Heart right ventricle (tissue), 16 donors: ENCODE measurements around the gene MTHFD1L. TPM values are rescaled to one million over a fixed set of nuclear protein-coding genes. Genes with fewer than 3 reads are reported as not detected.

ENCODE experiments used
- ATAC-seq, 8 donors: fragments of 200-7000 bp; cut with Tn5 transposase; one replicate each; pipeline ENCODE4 v1.9.1; 2020; ENCODE audit warnings: mild to moderate bottlenecking in 8 of 8, moderate library complexity in 8 of 8, moderate number of reproducible peaks in 1 of 8
- DNase-seq, 2 donors: peaks; one replicate each; pipeline ENCODE4 v3.0.0-alpha.2; 2020
- H3K27ac ChIP-seq, 10 donors: fragments of 200-600 bp; sonication (generic) in 2 of 10; one replicate each; pipeline versions ENCODE4 v1.5.0 to v1.8.0; 2020 to 2022; ENCODE audit warnings: mild to moderate bottlenecking in 3 of 10
- H3K27me3 ChIP-seq, 7 donors: fragments of 200-600 bp; one replicate each; pipeline ENCODE4 v1.8.0; 2021 to 2022; ENCODE audit warnings: mild to moderate bottlenecking in 2 of 7
- H3K36me3 ChIP-seq, 9 donors: fragments of 200-600 bp; sonication (generic) in 1 of 9; one replicate each; pipeline versions ENCODE4 v1.5.0 to v1.8.0; 2020 to 2022; ENCODE audit warnings: mild to moderate bottlenecking in 2 of 9
- H3K4me1 ChIP-seq, 9 donors: fragments of 200-600 bp; sonication (generic) in 1 of 9; one replicate each; pipeline versions ENCODE4 v1.5.0 to v1.8.0; 2020 to 2022; ENCODE audit warnings: mild to moderate bottlenecking in 4 of 9
- H3K4me3 ChIP-seq, 10 donors: fragments of 200-600 bp; sonication (generic) in 2 of 10; one replicate each; pipeline versions ENCODE4 v1.5.0 to v1.8.0; 2020 to 2022; ENCODE audit warnings: mild to moderate bottlenecking in 7 of 10, moderate library complexity in 2 of 10
- H3K9me3 ChIP-seq, 11 donors: fragments of 200-600 bp in 10 of 11; sonication (generic) in 2 of 11; one replicate each; pipeline versions ENCODE4 v1.5.0 to v1.8.0; 2013 to 2022; ENCODE audit warnings: mild to moderate bottlenecking in 2 of 11, control low read depth in 1 of 11, moderate library complexity in 1 of 11
- CTCF ChIP-seq, 9 donors: fragments of 200-600 bp; sonication (generic) in 2 of 9; IDR thresholded peaks; one replicate each; pipeline versions ENCODE4 v1.5.0 to v1.8.0; 2021 to 2022; ENCODE audit warnings: antibody characterized with exemption in 9 of 9, mild to moderate bottlenecking in 5 of 9, moderate library complexity in 1 of 9
- WGBS, 2 donors: extraction: QIAGEN DNeasy Blood & Tissue Kit; methylation state at CpG; one replicate each; pipeline ENCODE4 v1.1.7; 2013; ENCODE audit warnings: inconsistent platforms in 1 of 2; 5-methylcytosine and 5-hydroxymethylcytosine counted together
- intact Hi-C, 10 donors: fragments of 100-400 bp; cut with DNase I; formaldehyde crosslinking; loops; one replicate each; pipeline versions ENCODE4 v1.11.1 to v1.14.2; 2022
- polyA plus RNA-seq, 2 donors: library from polyadenylated mRNA; stranded (reverse); fragments of 200-250 nt; gene quantifications; one replicate each; pipeline ENCODE4 v1.2.3, GENCODE V29; 2013
- total RNA-seq, 10 donors: library from RNA; stranded (reverse); fragmentation: NEBNext Ultra II Directional in 3 of 10; extraction: Animal tissue kit (Norgen Biotek cat#: 25700) in 3 of 10; gene quantifications; one replicate each; pipeline versions ENCODE4 v1.2.1 to v1.2.4, GENCODE V29; 2021 to 2023
- donor health status: Arrhythmogenic right ventricular cardiomyopathy.
- donor health status: ischemic (EF 13 %, LVEDD 7.1; RV severe dilation, severe dysfunction).
- donor health status: healthy with polysubstance abuse.
- donor health status: DM: no; HTN: yes; CAD: no.
- donor health status: DM: no; HTN: no; CAD: no.
- donor health status: ischemic (EF 25% LVEDD 6.9; RV normal size, moderate dysfunction).
- donor health status: ischemic (EF 25% LVEDD 5.7; RV mildly dilated, moderate dysfunction).
- donor health status: healthy.
- donor health status: DM: yes; HTN: yes; CAD: no.
- donor health status: Ischemic cardiomyopathy.
- donor health status: ischemic (EF 35%, LVEDD 5.7; RV mildly dilated, moderate dysfunction).
- donor health status: nonischemic (EF 11% LVEDD 7.7; RV severe dilation, severe dysfunction).
- donor health status: DM: yes; HTN: yes; CAD: no.
- donor health status: PGD.
- donor health status: ischemic (EF 29% LVEDD 5.4; RV normal size, mild dysfunction).
- donor health status: nonischemic (EF 23%, LVEDD 6.1; RV moderate dilation, normal function).

Gene MTHFD1L
- total and polyA plus RNA-seq, 12 donors, result 1.2 to 10.8 (median 3.8) TPM

GRCh38 chr6:151063842-151064647 lies 198.5 kb downstream of the MTHFD1L start:
- peaks cover 0 to 47% (median 24%) of the 10 kb centered on the region in 9 donors for H3K4me1 ChIP-seq
- intact Hi-C loops, result no loop called here
- no peak for TF ChIP-seq CTCF (IDR thresholded peaks at IDR 0.05)
- no peaks in the 10 kb centered on the region for H3K36me3 ChIP-seq
- no peak overlapping the region for H3K4me3 ChIP-seq
- peak overlapping the region in 4 of 10 donors; percentile 2 to 48 (median 12) for H3K27ac ChIP-seq
- no peaks in the 10 kb centered on the region for H3K27me3 ChIP-seq
- WGBS, 2 donors, result 81 to 91% methylated on average over 12 of the region's 12 CpGs
- H3K9me3 ChIP-seq, result no peaks in the 10 kb centered on the region
- ATAC-seq (no peak), DNase-seq (no peak)

DNA sequence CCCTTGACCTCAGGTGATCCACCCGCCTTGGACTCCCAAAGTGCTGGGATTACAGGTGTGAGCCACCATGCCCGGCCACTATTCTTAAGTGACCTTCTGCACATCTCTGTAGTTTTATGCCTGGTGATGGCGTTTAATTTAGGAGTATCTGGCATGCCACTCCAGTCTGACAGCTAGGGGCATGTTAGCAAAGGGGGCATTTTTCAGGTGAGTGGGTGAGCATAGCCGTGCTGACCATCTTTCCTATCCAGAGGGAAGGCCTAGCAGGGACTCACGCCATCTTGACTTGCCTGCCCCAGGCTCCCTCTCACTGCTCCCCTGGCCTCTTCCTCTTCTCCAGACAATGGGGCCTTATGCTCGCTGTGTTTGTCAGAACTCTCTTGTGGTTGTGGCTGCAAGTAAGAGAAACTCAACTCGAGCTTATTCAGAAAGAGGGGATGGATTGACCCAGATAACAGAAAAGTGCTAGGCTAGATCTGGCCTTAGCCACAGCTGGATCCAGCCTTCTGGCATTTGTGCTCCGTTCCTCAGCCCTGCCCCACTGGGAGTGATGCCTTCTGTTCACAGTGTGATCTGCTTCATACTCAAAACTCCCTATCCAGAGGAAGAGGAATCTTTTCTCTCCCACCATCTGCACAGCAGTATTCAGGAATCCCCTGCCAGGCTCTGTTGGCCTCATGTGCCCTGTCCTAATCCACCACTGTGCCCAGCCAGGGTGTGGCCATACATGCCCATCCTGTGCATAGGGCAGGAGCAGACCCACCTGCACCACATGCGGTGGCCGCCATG lies 199.7 kb downstream of the MTHFD1L start:
- TF ChIP-seq CTCF (IDR thresholded peaks at IDR 0.05), result no peak
- Histone ChIP-seq H3K9me3 (no peaks in the 10 kb centered on the region), H3K36me3 (no peaks in the 10 kb centered on the region), H3K27me3 (no peaks in the 10 kb centered on the region), H3K27ac (peak overlapping the region in 4 of 10 donors; percentile 10 to 48 (median 20)), H3K4me3 (no peak overlapping the region), H3K4me1 (peaks cover 0 to 56% (median 22%) of the 10 kb centered on the region in 9 donors)
- DNase-seq, result no peak
- intact Hi-C loops, result no loop called here
- WGBS, 2 donors, result 82 to 87% methylated on average over 10 of the region's 10 CpGs
- ATAC-seq, result peak; percentile 18 to 74 (median 46)

GRCh38 chr6:151067684-151068596 lies 202.4 kb downstream of the MTHFD1L start:
- H3K4me1 ChIP-seq, result peaks cover 0 to 65% (median 30%) of the 10 kb centered on the region in 9 donors
- H3K4me3 ChIP-seq, result no peak overlapping the region
- peak; percentile 44 to 82 (median 69) for ATAC-seq
- WGBS, 2 donors, result 33 to 46% methylated on average over 14 of the region's 14 CpGs
- no peaks in the 10 kb centered on the region for H3K9me3 ChIP-seq
- DNase-seq, result peak; percentile 64 to 66
- H3K27ac ChIP-seq, result peak overlapping the region; percentile 12 to 79 (median 74)
- intact Hi-C loops, result loop anchor here in 1 of 10 donors (2.0 kb wide), 1 partner anchor 27 kb away; no protein-coding TSS in a partner anchor
- no peaks in the 10 kb centered on the region for H3K27me3 ChIP-seq
- no peaks in the 10 kb centered on the region for H3K36me3 ChIP-seq
- TF ChIP-seq CTCF (IDR thresholded peaks at IDR 0.05), result no peak
